ENCODE measurements around the gene CGB1. TPM values are rescaled to one million over a fixed set of nuclear protein-coding genes. Genes with fewer than 3 reads are reported as not detected.

CGB1 gene
- total RNA-seq, 1 experiment from 2014 or later, result not detected

GRCh38 chr19:49071860-49072547 lies 35.3 kb upstream of the CGB1 start (continued):
- TF ChIP-seq E2F4 (CRISPR knock-in tag; IDR thresholded peaks at IDR 0.05; ENCODE audit: borderline replicate concordance, low read depth) (peak; percentile 90), USF2 (CRISPR knock-in tag; IDR thresholded peaks at IDR 0.05) (peak; percentile 48), ZNF219 (CRISPR knock-in tag; IDR thresholded peaks at IDR 0.05; ENCODE audit: borderline replicate concordance) (peak; percentile 78), ZNF396 (CRISPR knock-in tag; IDR thresholded peaks at IDR 0.05; ENCODE audit: borderline replicate concordance) (no peak), AFF4 (CRISPR knock-in tag; IDR thresholded peaks at IDR 0.05; ENCODE audit: borderline replicate concordance) (no peak), PRDM15 (CRISPR knock-in tag; IDR thresholded peaks at IDR 0.05) (peak; percentile 31; the same call in 1 of the 2 replicates), E2F5 (CRISPR knock-in tag; IDR thresholded peaks at IDR 0.05) (peak; percentile 95), KAT7 (CRISPR knock-in tag; IDR thresholded peaks at IDR 0.05; ENCODE audit: borderline replicate concordance) (no peak), RELA (CRISPR knock-in tag; IDR thresholded peaks at IDR 0.05; ENCODE audit: borderline replicate concordance) (peak; percentile 89; the same call in 1 of the 2 replicates), TEAD4 (CRISPR knock-in tag; IDR thresholded peaks at IDR 0.05) (peak; percentile 74), ZBTB43 (CRISPR knock-in tag; IDR thresholded peaks at IDR 0.05) (peak; percentile 75; the same call in 1 of the 2 replicates), ZNF671 (CRISPR knock-in tag; IDR thresholded peaks at IDR 0.05) (no peak), ZNF121 (CRISPR knock-in tag; IDR thresholded peaks at IDR 0.05) (no peak), SOX15 (CRISPR knock-in tag; IDR thresholded peaks at IDR 0.05) (no peak), ZNF281 (CRISPR knock-in tag; IDR thresholded peaks at IDR 0.05) (peak; percentile 81; the same call in 1 of the 2 replicates), CTCF (IDR thresholded peaks at IDR 0.05) (no peak), ZNF416 (CRISPR knock-in tag; IDR thresholded peaks at IDR 0.05) (no peak), ZNF512 (CRISPR knock-in tag; IDR thresholded peaks at IDR 0.05; ENCODE audit: borderline replicate concordance) (no peak), GRHL2 (CRISPR knock-in tag; IDR thresholded peaks at IDR 0.05; ENCODE audit: insufficient replicate concordance, severe bottlenecking) (no peak)

Measured in WTC11 (cell line).